NCI-H1092 (cell line): ENCODE results near the gene STK17B.
"Not testable (repeated sequence)": the region's sequence is repeated elsewhere in the genome, so short reads cannot be mapped to it uniquely, and the experiment has no call there.

ENCODE experiments used
- DNase-seq: peaks from one replicate; lab custom pipeline; 2025; lab: John Stamatoyannopoulos, UW

Gene STK17B

DNA sequence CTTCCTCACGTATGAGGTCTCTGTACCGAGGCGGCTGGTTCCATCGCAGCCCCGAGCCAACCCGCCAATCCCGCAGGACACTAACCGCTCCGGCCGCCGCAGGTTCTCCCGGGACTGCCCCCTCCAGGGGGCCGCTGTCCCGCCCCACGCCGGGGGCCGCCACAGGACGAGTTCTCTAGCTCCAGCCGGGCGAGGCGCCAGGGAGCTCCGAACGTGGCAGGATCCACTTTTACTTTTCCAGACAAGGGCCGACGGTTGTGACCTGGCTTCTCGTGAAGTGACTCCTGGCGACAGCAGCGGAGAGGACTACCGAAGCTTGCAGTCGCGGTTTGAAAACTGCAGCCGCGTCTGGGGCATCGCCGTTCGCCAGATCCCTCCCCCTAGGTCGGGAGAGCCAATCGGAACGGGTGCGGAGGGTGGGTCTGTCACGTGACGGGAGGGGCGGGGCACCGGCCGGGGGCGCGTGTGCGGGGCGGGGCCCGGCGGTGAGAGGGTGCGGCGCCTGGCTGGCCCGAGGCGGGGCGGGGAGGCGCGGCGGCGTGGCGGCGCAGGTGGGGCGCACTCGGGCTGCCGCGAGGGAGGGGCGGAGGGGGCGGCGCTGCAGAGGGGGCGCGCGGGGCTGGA is at the start of gene STK17B:
STK17B (minus strand) TSS at position 331 of the 624 bp plus-strand sequence. CDS start 8,195 bp downstream, outside the sequence.
- peak; percentile 87 for DNase-seq

DNA sequence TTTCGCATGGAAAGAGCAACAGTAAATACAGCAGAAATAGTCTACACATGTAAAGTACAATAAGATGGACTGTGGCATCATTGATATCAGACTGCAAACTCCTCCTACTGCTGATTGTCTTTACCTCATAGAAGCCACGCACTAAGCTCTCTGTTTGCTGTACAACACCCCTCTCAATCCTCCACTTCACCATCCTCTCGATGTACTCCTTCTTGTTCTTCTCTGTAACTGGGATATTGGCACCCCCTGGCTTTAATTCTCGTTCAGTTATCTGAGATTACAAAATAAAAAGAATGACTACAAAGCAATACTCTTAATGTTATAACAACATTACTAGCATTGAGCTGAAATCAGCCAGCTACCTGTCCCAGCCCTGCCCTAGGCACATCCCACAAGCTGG is 49.3 kb upstream of the STK17B start:
- DNase-seq, result no peak

DNA sequence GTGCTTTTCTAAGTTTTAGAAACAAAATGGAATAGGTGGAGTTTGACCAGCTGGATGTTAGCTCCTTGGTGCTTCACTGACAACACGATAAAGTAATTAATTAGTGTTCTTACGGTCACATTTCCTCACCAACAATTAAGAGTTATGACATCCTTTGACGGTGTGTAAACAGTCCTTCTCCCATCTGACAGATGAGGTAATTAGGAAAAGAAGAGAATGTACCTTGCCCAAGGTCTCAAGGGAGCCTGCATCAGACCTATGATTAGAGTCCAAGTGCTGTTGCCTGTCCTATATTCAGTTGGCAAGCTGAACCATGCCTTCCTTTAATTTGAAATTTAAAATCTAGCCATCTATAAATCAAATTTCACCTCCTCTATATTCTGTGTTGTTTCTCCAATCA is 48.3 kb upstream of the STK17B start:
- DNase-seq, result no peak

DNA sequence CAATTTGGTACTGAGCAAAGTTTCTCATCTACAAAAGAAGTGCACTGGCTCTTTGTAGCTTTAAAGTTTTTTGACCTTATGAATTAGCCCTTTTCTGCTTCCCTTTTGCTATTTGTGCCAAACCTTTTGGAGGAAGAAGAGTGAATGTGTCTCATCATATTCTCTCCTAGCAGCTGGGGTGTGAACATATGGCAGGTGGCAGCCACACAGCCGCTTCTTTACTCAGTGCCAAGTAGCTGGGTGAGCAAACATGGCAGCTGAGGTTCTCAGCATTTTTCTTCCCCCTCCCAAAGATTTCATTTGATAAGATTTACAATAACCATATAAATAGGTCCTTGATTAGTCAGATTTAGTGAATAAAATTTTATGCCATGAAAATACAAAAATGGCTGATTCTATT is 46.7 kb upstream of the STK17B start:
- DNase-seq, result no peak

DNA sequence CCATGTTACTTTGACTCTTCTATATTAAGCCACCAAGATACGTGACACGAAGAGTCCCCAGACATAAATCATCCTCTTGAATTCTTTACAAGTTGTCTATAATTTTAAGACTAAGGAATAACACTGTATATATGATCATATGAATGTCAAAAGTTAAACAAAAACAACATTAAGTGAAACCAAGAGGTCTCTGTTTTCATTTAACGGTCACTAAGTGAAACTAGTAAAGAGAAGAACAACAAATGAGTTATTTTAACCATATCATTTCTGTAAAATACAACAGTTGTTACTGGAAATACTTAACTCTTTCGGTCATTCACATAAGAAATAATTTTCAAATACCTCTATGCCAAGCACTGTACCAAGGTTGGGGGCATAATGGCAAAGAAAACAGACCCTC is 45.7 kb upstream of the STK17B start:
- DNase-seq, result no peak

DNA sequence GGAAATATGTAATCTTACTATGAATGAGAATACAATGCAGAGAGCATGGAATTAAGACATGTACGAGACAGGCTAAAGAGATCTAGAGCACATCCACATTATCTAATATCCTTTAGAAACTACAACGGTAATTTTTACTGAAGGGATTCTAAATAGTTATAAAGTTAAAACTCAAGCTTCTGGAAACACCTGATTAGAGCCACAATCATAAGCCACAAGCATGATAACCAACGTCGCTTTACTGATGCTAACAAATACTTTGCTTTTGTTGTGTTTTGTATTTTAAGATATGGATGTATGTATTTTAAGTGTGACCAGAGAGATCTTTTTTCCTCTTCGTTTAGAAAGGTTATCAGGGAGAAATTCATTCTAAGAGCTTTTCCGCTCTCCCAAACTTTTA is 44.0 kb upstream of the STK17B start:
- DNase-seq, result no peak

DNA sequence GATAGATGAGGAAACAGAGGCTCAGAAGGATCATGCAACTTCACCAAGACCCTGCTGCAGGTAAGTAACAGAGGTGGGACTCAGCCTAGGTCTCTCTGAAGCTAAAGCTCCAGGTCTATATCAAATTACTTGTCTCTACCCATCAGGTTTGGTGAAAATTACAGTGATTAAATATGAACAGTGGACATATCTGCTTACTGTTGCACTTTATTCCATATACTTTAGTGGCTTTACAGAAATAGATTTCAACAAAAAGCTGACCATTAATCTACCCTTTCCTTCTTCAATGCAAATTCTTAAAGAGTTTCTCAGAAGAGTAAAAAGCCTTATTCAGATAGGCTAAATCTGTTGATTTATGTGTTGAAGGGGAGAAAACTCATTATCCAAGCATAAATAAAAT is 42.8 kb upstream of the STK17B start:
- DNase-seq, result no peak

DNA sequence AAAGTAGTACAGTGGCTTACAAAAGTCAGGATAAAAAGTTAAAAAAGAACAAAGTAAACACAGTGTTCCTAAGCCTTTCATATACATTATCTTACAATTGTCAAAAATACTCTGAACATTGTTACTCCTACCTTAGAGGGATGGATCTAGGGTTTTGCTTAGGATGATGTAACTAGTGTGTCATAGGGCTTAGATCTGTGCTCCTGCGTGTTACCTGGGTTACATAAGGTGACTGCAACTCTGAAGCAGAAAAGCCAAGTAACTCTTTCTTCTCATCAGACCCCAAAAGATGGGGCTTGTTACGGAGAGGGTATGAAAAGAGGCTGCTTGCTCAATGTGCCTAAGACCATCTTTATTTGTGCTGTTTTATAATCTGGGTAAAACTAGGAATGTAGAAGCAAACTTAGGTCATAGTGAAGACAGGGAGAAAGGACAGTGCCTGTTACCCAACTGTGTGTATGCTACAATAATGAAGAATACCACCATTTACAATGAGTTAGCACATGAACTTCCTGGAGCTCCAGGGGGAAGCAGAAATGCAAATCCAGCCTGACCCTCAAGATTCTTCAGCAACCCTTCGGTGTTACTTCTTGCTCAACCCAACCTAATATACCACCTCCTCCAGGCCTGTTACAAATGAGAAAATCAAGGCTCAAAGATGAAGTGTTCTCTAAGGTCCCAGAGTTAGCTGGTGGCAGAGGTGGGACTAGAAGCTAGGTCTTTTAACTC is 42.0 kb upstream of the STK17B start:
- no peak for DNase-seq

DNA sequence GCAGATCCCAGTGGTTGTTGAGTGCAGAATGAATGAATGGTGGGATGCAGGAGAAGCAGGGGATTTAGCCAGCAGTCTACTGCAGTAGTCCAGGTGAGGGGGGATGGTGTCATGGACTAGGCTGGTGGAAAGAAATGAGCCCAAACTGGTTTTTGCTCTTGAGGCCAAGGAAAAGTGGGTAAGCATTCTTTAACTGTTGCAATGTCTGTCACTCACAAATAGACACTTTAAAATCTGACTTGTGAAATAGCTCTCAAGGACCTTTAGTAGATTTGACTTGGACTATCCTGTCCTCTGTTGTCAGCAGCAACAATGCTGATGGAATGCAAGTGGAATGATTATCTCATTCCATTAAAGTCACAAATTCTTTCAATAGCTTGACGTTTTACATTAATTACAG is 37.5 kb upstream of the STK17B start:
- DNase-seq, result no peak

DNA sequence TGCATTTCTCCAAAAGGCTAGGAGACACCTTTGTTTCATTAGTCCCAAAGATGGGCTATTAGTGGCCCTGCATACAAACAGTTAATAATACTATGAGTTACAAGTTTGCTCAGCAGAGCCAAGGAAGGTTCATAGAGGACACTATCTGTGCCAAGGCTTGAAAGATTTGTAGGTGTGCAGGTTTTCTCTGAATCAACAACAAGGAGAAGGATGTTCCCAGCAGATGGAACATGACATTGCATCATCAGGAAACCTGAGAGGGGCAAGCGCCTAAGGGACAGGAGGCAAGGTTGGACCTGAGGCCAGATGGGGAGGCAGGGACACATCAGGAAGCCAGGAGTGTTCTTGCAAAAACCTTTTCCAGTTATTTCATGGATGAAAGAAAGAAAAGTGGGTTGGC is 35.4 kb upstream of the STK17B start:
- no peak for DNase-seq

DNA sequence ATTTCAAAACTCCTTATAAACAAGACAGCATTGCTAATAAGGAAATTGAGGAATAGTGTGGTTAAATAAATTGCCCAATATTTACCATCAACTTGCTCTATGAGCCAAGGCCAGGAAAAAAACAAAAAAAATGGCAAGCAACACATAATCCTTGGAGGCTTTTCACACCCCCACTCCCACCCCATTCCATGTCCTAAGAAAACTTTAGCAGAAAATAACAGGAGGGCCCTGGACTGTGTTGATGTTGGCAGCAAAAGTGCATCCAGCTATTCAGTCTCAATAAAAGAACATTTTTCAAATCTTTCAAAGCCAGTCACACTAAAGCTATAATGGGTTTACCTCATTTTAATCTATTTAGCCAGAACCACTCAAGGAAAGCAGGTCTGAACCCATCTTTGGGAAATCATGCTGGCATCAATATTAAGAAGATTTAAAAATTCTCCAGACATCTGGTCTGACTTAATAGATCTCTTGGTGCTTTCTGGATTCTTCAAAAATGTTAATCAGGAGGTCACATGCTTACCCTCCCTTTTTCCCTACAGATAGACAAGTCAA is 34.6 kb upstream of the STK17B start:
- no peak for DNase-seq

DNA sequence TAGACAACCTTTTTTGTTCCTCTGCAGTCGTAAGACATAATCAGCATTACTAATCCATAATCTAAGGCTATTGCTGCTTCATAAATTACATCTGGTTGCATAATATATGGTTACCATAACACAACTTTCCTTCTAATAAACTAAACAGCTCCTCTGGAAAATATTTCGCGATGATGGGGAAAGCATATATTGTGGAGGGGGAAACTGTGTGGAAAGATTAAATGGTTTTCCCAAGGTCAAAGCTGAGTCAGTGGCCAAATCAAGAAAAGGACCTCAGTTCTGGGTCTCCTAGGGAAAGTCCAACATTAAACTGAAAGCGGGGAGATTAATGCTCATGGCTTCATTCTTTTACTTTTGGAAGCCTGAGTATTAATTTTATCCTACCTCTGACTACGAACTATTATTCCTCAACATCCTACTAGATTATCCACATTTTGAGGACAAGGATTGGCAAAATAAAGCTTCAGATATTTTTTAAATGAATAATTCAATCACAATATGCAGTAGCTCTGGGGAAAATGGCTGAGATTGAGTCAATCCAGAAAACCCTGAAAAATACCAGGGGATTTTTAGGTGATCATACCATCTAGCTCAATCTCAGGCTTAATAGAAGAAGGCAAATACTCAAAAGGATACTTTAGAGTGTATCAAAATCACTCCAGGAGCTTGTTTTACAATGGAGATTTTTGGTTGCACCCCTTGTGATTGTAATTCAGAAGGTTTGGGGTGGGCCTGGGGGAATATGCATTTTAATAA is 33.8 kb upstream of the STK17B start:
- no peak for DNase-seq

DNA sequence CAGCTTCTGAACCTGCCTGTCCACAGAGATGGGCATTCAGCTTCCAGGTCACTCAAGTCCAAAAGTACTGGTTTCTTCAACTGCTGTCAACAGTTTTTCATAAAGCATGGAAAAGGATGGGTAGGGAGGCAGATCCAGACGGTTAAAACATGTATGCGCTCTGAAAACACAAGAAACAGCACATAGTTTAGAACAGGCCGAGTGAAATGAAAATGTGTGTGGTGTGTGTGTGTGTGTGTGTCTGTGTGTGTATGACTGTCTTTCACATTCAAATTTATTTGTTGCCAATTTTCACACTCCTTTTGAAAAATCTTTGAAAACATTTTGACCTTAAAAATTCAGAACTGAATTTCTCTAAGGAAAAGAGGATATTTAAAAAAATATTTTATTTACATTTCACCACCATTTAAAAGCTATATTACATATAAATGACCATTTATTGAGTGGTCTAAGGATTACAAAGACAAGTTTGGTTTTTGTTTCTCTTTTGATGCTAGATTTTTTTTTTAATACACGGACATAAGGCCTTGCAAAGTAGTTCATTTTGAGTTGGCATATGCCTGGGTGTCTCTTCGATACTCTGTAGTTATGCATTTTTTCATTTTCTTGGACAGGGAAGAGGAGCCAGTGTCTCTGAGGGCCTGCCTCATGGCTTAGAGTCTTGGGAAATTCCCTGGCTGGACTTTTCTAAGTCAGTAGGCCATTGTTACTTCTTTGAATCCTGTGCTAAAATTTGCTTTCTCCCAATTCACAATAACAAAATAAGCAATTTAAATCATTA is 30.0 kb upstream of the STK17B start:
- DNase-seq, result no peak

DNA sequence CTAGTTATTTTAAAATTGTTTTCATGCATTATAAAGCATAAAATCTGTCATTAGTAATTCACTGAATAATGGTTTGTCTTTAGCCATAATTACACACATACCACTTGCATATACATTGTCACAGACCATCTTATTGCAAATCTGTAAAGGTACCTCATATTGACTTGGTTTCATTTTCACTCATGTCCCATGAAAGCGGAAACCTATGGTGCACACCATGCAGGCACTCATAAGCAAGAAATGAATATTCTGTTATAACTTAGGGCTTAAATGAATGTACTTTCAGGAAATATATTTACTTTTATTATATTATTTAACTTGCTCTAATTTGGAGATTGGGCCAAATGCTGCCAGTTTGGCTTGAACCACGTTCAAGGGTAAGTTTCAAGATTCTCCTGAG is 29.2 kb upstream of the STK17B start:
- DNase-seq, result no peak

DNA sequence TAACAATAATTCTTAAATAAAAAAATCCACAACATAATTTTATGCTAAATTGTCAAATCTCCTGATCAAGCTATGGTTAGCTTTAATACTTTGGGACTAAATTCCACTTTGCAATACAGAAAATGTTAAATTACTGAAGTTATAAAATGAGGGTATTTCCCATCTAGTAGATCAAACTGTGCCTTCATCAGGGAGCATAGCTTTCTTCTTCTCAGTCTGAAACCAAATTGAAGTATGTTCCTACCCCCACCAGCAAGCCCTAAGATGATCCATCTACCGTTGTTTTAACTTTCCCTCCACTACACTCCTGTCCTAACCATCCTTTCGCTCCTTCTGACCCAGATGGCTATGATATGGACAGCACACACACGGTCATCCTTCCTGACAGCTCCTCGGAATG is 24.4 kb upstream of the STK17B start:
- no peak for DNase-seq

DNA sequence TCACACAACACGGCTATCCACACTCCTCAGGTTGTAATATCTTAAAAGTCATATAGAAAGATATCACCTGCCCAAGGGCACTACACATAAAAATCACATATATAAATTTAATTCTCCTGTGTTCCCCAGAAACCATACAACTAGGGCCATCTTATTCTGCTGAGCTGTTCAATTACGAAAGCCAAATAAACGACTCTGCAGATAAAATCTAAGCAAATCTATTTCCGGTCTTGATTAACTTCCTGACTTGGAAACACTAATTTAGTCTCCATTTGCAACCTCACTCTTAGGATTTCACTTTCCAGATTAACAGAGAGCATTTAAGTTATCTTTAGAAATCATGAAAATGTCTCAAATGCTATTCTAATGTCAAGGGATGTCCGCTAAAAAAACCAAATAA is 23.9 kb upstream of the STK17B start:
- DNase-seq, result no peak

DNA sequence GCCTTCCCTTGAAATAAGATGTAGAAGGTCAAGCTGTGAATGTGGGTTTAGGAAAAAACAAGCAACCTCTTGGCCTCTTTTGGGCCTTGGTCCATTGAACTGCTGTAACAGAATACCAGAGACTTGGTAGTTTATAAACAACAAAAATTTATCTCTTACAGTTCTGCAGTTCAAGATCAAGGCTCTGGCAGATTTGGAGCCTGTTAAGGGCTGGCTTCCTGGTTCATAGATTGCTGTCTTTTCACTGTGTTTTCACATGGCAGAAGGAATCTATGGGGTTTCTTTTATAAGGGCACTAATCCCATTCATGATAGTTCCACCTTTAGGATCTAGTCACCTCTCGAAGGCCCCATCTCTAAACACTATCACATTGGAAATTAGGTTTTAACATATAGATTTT is 20.2 kb upstream of the STK17B start:
- DNase-seq, result no peak

DNA sequence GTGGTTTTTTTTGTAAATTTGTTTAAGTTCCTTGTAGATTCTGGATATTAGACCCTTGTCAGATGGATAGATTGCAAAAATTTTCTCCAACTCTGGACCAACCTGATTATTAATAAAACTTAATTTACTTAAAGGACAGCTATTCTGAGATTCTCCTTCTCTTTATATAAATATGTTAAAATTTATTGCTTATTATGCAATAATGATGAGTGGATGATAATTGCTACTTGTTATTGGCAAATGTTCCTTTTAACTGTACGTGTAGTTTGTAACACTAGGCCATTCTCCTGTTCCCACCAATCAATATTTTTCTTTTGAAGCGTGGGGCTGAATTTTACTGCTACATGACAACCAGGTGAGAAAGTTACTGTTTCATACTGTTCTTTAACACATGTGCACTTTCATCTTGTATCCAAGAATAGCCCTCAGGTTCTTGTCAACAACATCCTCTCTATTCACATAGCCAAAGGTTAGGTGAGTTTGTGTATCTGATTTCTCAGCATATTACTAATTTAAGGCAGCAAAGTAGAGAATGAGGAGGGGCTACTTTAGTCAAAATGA is 16.6 kb upstream of the STK17B start:
- DNase-seq, result no peak

DNA sequence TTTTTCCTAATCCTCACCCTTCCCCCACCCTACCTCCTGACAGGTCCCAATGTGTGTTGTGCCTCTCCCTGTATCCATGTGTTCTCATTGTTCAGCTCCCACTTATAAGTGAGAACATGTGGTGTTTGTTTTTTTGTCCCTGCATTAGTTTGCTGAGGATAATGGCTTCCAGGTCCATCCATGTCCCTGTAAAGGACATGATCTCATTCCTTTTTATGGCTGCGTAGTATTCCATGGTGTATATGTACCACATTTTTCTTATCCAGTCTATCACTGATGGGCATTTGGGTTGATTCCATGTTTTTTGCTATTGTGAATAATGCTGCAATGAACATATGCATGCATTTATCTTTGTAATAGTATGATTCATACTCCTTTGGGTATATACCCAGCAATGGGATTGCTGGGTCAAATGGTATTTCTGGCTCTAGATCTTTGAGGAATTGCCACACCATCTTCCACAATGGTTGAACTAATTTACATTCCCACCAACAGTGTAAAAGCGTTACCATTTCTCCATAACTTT is 15.9 kb upstream of the STK17B start:
- not testable (repeated sequence) for DNase-seq

DNA sequence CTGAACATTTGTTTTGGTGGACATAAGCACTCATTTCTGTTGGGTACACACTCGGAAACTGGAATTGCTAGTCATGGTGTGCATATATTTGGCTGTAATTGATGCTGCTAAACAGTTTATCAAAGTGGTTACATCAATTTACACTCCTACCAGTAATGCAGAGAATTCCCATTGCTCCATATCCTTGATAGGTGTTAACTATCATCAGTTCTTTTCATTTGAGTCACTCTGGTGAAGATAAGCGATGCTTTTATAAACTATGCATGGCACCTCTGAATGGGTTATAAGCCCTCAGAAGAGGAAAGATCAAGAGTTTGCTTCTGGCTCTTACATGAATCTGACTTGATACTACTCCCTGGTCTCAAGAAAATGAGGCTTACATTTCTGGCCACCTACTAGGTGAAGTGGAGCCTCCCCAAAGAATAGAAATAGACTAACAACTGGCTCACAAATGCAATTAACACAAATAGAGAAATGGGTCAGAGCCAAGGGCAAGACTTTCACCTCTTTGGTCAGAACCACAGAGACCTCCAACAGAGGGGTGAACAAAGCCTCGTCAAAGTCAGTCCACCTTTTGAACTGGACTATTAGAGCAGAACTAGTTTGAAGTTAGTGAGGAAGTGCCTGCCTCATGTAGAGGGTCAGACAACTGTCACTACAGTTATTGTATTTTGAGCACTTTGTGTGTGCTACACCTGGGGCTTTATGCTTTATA is 15.0 kb upstream of the STK17B start:
- no peak for DNase-seq

DNA sequence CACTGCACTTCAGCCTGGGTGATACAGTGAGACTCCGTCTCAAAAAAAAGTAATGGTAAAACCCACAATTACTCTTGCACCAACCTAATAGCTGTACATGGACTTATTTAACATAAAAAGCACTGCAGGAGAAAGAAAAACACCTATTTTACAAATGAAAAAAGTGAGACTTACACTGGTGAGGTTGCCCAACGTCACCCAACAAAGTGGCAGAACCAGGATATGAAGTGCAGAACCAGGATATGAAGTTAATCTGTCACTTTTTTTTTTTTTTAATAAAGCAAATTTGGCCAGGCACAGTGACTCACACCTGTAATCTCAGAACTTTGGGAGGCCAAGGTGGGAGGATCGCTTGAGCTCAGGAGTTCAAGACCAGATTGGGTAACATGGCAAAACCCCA is 13.5 kb upstream of the STK17B start:
- DNase-seq, result no peak
